Panc1 (cell line): ENCODE data around the gene LRP2. TPM values are rescaled to one million over a fixed set of nuclear protein-coding genes. Genes with fewer than 3 reads are reported as not detected.

ENCODE experiments used
- ATAC-seq: fragments of 200-7000 bp; cut with Tn5 transposase; 2 replicates; pipeline ENCODE4 v1.9.1; 2020; ENCODE audit warnings: mild to moderate bottlenecking, moderate library complexity
- BruUV-seq: library from RNA; stranded (reverse); fragments of 400-500 nt; replicated peaks from 2 replicates; lab custom pipeline; 2021; lab: Mats Ljungman, UMichigan
- CTCF ChIA-PET: fragments of 300-600 bp; sonication (Branson Sonifier 250); formaldehyde crosslinking; loops from one replicate; lab custom pipeline; 2022; ENCODE audit warnings: antibody characterized with exemption; lab: Charles Lee
- POLR2A ChIA-PET: fragments of 300-600 bp; sonication (Branson Sonifier 250); formaldehyde crosslinking; loops from one replicate; lab custom pipeline; 2022; ENCODE audit warnings: antibody characterized with exemption; lab: Charles Lee
- DNase-seq: peaks from one replicate; pipeline ENCODE4 v3.0.0-alpha.2; 2010; ENCODE audit warnings: low read depth, low spot score
- H3K27ac ChIP-seq: 2 replicates; pipeline ENCODE4 v1.5.1; 2011; ENCODE audit warnings: mild to moderate bottlenecking, low read length, inconsistent platforms
- H3K27me3 ChIP-seq: fragments of 200-500 bp; sonication (Bioruptor generic); 2 replicates; pipeline ENCODE4 v1.6.0; 2014; ENCODE audit warnings: low read length, inconsistent platforms; ENCODE audit not compliant: control insufficient read depth, insufficient read depth
- H3K36me3 ChIP-seq: fragments of 200-500 bp; sonication (Bioruptor generic); 2 replicates; pipeline ENCODE4 v1.5.1; 2014; ENCODE audit warnings: inconsistent platforms, mild to moderate bottlenecking, low read length, moderate library complexity; ENCODE audit not compliant: control insufficient read depth, insufficient read depth
- H3K4me1 ChIP-seq: 2 replicates; pipeline ENCODE4 v1.5.1; 2011; ENCODE audit warnings: inconsistent platforms, mild to moderate bottlenecking, low read length, moderate library complexity; ENCODE audit not compliant: control insufficient read depth, insufficient read depth
- H3K4me3 ChIP-seq, 2 experiments: 2 replicates each; pipeline ENCODE4 v1.5.1; 2011 to 2012; ENCODE audit warnings: low read depth in 2 of 2, low read length in 2 of 2, mild to moderate bottlenecking in 2 of 2, inconsistent platforms in 1 of 2, moderate library complexity in 1 of 2
- H3K9me3 ChIP-seq: fragments of 200-500 bp; sonication (Bioruptor generic); 2 replicates; pipeline ENCODE4 v1.5.1; 2014; ENCODE audit warnings: low read depth, mild to moderate bottlenecking, inconsistent platforms, low read length, moderate library complexity; ENCODE audit not compliant: control insufficient read depth, insufficient read depth
- CTCF ChIP-seq: fragments of 450-650 bp; IDR thresholded peaks from 2 replicates; pipeline ENCODE4 v1.5.1; 2017; ENCODE audit warnings: mild to moderate bottlenecking
- POLR2AphosphoS5 ChIP-seq: IDR thresholded peaks from 2 replicates; pipeline ENCODE4 v1.6.1; 2012; ENCODE audit warnings: mild to moderate bottlenecking, low read depth, low read length, moderate library complexity
- REST ChIP-seq, 2 experiments: IDR thresholded peaks; 2 replicates each; pipeline ENCODE4 v1.6.1; 2011 to 2012; ENCODE audit warnings: low read depth in 2 of 2, control low read depth in 1 of 2, low read length in 1 of 2, mild to moderate bottlenecking in 1 of 2, moderate library complexity in 1 of 2; ENCODE audit not compliant: insufficient read depth in 1 of 2
- SIN3A ChIP-seq: IDR thresholded peaks from 2 replicates; pipeline ENCODE4 v1.6.1; 2012; ENCODE audit warnings: low read depth, mild to moderate bottlenecking, low read length, moderate library complexity, borderline replicate concordance; ENCODE audit not compliant: insufficient read depth
- TCF7L2 ChIP-seq: IDR thresholded peaks from 2 replicates; pipeline ENCODE4 v1.6.1; 2011; ENCODE audit warnings: mild to moderate bottlenecking, low read depth, low read length, inconsistent platforms
- in situ Hi-C: cut with HindIII; loops from 2 replicates; pipeline ENCODE4 v1.10.0; 2016; ENCODE audit warnings: low sequenced_read_pairs, low pct_unique_long_range_greater_than_20kb
- intact Hi-C: fragments of 100-400 bp; cut with micrococcal nuclease; formaldehyde crosslinking; loops from one replicate; pipeline ENCODE4 v1.10.0; 2022; ENCODE audit not compliant: unreplicated experiment
- total RNA-seq: library from RNA; stranded (reverse); gene quantifications from one replicate; pipeline ENCODE4 v1.2.1, GENCODE V29; 2021; ENCODE audit not compliant: unreplicated experiment

LRP2 gene
- total RNA-seq, 1 experiment from 2014 or later, result 0.10 TPM

GRCh38 chr2:169087757-169088379 lies 274.5 kb downstream of the LRP2 start:
- BruUV-seq, result no TSS peak
- no peak for DNase-seq
- Histone ChIP-seq H3K9me3 (no peaks in the 10 kb centered on the region), H3K36me3 (no peaks in the 10 kb centered on the region), H3K4me3 (no peak overlapping the region), H3K4me1 (no peaks in the 10 kb centered on the region), H3K27me3 (no peaks in the 10 kb centered on the region; the same call in 1 of the 2 replicates), H3K27ac (no peak overlapping the region)
- no peak for ATAC-seq
- no peak for TF ChIP-seq POLR2AphosphoS5
- no peak for TF ChIP-seq TCF7L2
- TF ChIP-seq SIN3A, result no peak
- TF ChIP-seq CTCF, result no peak
- no peak for TF ChIP-seq REST (IDR thresholded peaks at IDR 0.05; ENCODE audit: insufficient read depth in 1 of 2, low read depth in 2 of 2, low read length in 1 of 2)
- in situ Hi-C loops, result no loop called here
- ChIA-PET CTCF (no interaction called here), POLR2A (no interaction called here)
- intact Hi-C loops, result no loop called here

GRCh38 chr2:169086893-169087467 lies 275.4 kb downstream of the LRP2 start:
- H3K9me3 ChIP-seq, result no peaks in the 10 kb centered on the region
- CTCF ChIA-PET, result no interaction called here
- intact Hi-C loops, result no loop called here
- H3K4me3 ChIP-seq, result no peak overlapping the region
- no peak for TF ChIP-seq CTCF
- no peak for TF ChIP-seq SIN3A
- no peak for TF ChIP-seq TCF7L2
- TF ChIP-seq REST (IDR thresholded peaks at IDR 0.05; ENCODE audit: insufficient read depth in 1 of 2, low read depth in 2 of 2, low read length in 1 of 2), result no peak
- TF ChIP-seq POLR2AphosphoS5, result no peak
- H3K27me3 ChIP-seq, result no peaks in the 10 kb centered on the region; the same call in 1 of the 2 replicates
- no peaks in the 10 kb centered on the region for H3K36me3 ChIP-seq
- POLR2A ChIA-PET, result no interaction called here
- ATAC-seq, result no peak
- no peak for DNase-seq
- no peaks in the 10 kb centered on the region for H3K4me1 ChIP-seq
- in situ Hi-C loops, result no loop called here
- no TSS peak for BruUV-seq
- no peak overlapping the region for H3K27ac ChIP-seq
